OCI-LY7 (cell line): ENCODE results near the gene LRIG3. TPM values are rescaled to one million over a fixed set of nuclear protein-coding genes. Genes with fewer than 3 reads are reported as not detected.
"Not testable (repeated sequence)": the region's sequence is repeated elsewhere in the genome, so short reads cannot be mapped to it uniquely, and the experiment has no call there.

ENCODE experiments used
- BruUV-seq: library from RNA; stranded (reverse); fragments of 400-500 nt; replicated peaks from 2 replicates; lab custom pipeline; 2021; lab: Mats Ljungman, UMichigan
- CTCF ChIA-PET: fragments of 300-600 bp; sonication (Branson Sonifier 250); formaldehyde crosslinking; loops from one replicate; lab custom pipeline; 2022; ENCODE audit warnings: antibody characterized with exemption; ENCODE audit not compliant: unreplicated experiment; lab: Charles Lee
- POLR2A ChIA-PET: fragments of 300-600 bp; sonication (Branson Sonifier 250); formaldehyde crosslinking; loops from one replicate; lab custom pipeline; 2022; ENCODE audit warnings: antibody characterized with exemption; lab: Charles Lee
- DNase-seq: peaks from one replicate; pipeline ENCODE4 v3.0.0-alpha.2; 2015; ENCODE audit warnings: low spot score
- H2AFZ ChIP-seq: fragments of 200-600 bp; sonication (generic), shearing (Covaris generic); 2 replicates; pipeline ENCODE4 v1.6.1; 2014; ENCODE audit warnings: mild to moderate bottlenecking, antibody characterized with exemption, low read length, moderate library complexity
- H3K27ac ChIP-seq: fragments of 200-600 bp; sonication (generic); 2 replicates; pipeline ENCODE4 v1.5.1; 2014; ENCODE audit warnings: mixed run types, low read depth, mild to moderate bottlenecking, moderate library complexity, low read length, inconsistent platforms; ENCODE audit not compliant: poor library complexity, severe bottlenecking
- H3K36me3 ChIP-seq: fragments of 200-600 bp; sonication (generic); 2 replicates; pipeline ENCODE4 v1.6.1; 2014; ENCODE audit warnings: mild to moderate bottlenecking, antibody characterized with exemption, low read length, moderate library complexity, mixed read lengths; ENCODE audit not compliant: insufficient read depth
- H3K4me1 ChIP-seq: fragments of 200-600 bp; sonication (generic); 2 replicates; pipeline ENCODE4 v1.5.1; 2014; ENCODE audit warnings: mild to moderate bottlenecking, low read length; ENCODE audit not compliant: insufficient read depth, poor library complexity, severe bottlenecking
- H3K4me2 ChIP-seq: fragments of 200-600 bp; sonication (generic); 2 replicates; pipeline ENCODE4 v1.6.1; 2014; ENCODE audit warnings: mild to moderate bottlenecking, low read length
- H3K4me3 ChIP-seq: fragments of 200-600 bp; sonication (generic); 2 replicates; pipeline ENCODE4 v1.5.1; 2014; ENCODE audit warnings: mild to moderate bottlenecking, low read depth, low read length; ENCODE audit not compliant: poor library complexity, severe bottlenecking
- H3K79me2 ChIP-seq: fragments of 200-600 bp; sonication (generic); 2 replicates; pipeline ENCODE4 v1.6.1; 2016; ENCODE audit warnings: low read depth, mild to moderate bottlenecking, low read length, moderate library complexity, mixed read lengths; ENCODE audit not compliant: insufficient read depth
- H3K9me2 ChIP-seq: fragments of 200-600 bp; sonication (generic); 2 replicates; pipeline ENCODE4 v1.6.1; 2016; ENCODE audit warnings: mild to moderate bottlenecking, low read length, mixed read lengths; ENCODE audit not compliant: insufficient read depth
- H3K9me3 ChIP-seq: fragments of 200-600 bp; sonication (generic); 2 replicates; pipeline ENCODE4 v1.6.1; 2014; ENCODE audit warnings: mild to moderate bottlenecking, mixed run types, low read length, mixed read lengths
- H4K20me1 ChIP-seq: fragments of 200-600 bp; sonication (generic); 2 replicates; pipeline ENCODE4 v1.6.1; 2014; ENCODE audit warnings: mild to moderate bottlenecking, antibody characterized with exemption, low read length, moderate library complexity, mixed read lengths; ENCODE audit not compliant: insufficient read depth
- CTCF ChIP-seq: fragments of 200-600 bp; sonication (generic); conservative IDR thresholded peaks from 2 replicates; pipeline ENCODE4 v1.5.1; 2014; ENCODE audit warnings: mild to moderate bottlenecking, antibody characterized with exemption, low read length, moderate library complexity, mixed read lengths
- EZH2phosphoT487 ChIP-seq: fragments of 200-600 bp; sonication (generic); IDR thresholded peaks from 2 replicates; pipeline ENCODE4 v1.6.1; 2018; ENCODE audit warnings: low read depth, borderline replicate concordance, mild to moderate bottlenecking, mixed run types, antibody characterized with exemption, low read length, moderate library complexity, mixed read lengths
- intact Hi-C: fragments of 100-400 bp; cut with micrococcal nuclease; formaldehyde crosslinking; loops from one replicate; pipeline ENCODE4 v1.10.0; 2022; ENCODE audit not compliant: unreplicated experiment
- total RNA-seq, 2 experiments: library from RNA; depleted of rRNA in 1 of 2; stranded (reverse); fragments of >200 nt in 1 of 2; shearing (Covaris generic) in 1 of 2; gene quantifications; 2 replicates each; pipeline ENCODE4 v1.2.3, GENCODE V29; 2014 to 2022

The LRIG3 gene
- total RNA-seq, 2 experiments from 2014 or later = not detected

- ChIA-PET CTCF (no interaction called here), POLR2A (interaction anchor here (0.7 kb wide), 2 partner anchors 22 to 364 kb away, joined by 3 to 6 read pairs; no protein-coding TSS in a partner anchor)
- Histone ChIP-seq H2AFZ (no peak overlapping the region), H3K36me3 (no peaks in the 10 kb centered on the region), H3K4me3 (no peak overlapping the region), H3K27ac (no peak overlapping the region), H3K79me2 (no peaks in the 10 kb centered on the region), H3K4me1 (no peaks in the 10 kb centered on the region), H3K4me2 (no peak overlapping the region), H4K20me1 (no peaks in the 10 kb centered on the region), H3K9me2 (no peaks in the 10 kb centered on the region), H3K9me3 (no peaks in the 10 kb centered on the region)
- no peak for TF ChIP-seq CTCF
- TF ChIP-seq EZH2phosphoT487 = no peak
- intact Hi-C loops = no loop called here
- BruUV-seq = no TSS peak
- DNase-seq = no peak
These were observed 35.5 kb upstream of the LRIG3 start for GRCh38 chr12:58955849-58956248.

- CTCF ChIA-PET = no interaction called here
- no TSS peak for BruUV-seq
- no peak overlapping the region for H3K4me2 ChIP-seq
- intact Hi-C loops = no loop called here
- no peaks in the 10 kb centered on the region for H3K36me3 ChIP-seq
- no peaks in the 10 kb centered on the region for H3K79me2 ChIP-seq
- no peaks in the 10 kb centered on the region for H3K9me3 ChIP-seq
- no peak overlapping the region for H2AFZ ChIP-seq
- TF ChIP-seq CTCF (no peak), EZH2phosphoT487 (no peak)
- H3K27ac ChIP-seq = no peak overlapping the region
- no peaks in the 10 kb centered on the region for H3K4me1 ChIP-seq
- no peaks in the 10 kb centered on the region for H3K9me2 ChIP-seq
- POLR2A ChIA-PET = no interaction called here
- DNase-seq = no peak
- H4K20me1 ChIP-seq = no peaks in the 10 kb centered on the region
- no peak overlapping the region for H3K4me3 ChIP-seq
These were observed 33.7 kb upstream of the LRIG3 start for GRCh38 chr12:58954002-58954401.

GRCh38 chr12:58950739-58951100 lies 30.4 kb upstream of the LRIG3 start:
- ChIA-PET CTCF (no interaction called here), POLR2A (no interaction called here)
- H3K36me3 ChIP-seq = no peaks in the 10 kb centered on the region
- no peak overlapping the region for H3K27ac ChIP-seq
- no peak for DNase-seq
- intact Hi-C loops = no loop called here
- no peaks in the 10 kb centered on the region for H3K79me2 ChIP-seq
- H3K4me2 ChIP-seq = no peak overlapping the region
- TF ChIP-seq EZH2phosphoT487 (no peak), CTCF (no peak)
- no peaks in the 10 kb centered on the region for H4K20me1 ChIP-seq
- H2AFZ ChIP-seq = no peak overlapping the region
- no peaks in the 10 kb centered on the region for H3K9me2 ChIP-seq
- no peaks in the 10 kb centered on the region for H3K4me1 ChIP-seq
- no peak overlapping the region for H3K4me3 ChIP-seq
- no TSS peak for BruUV-seq
- no peaks in the 10 kb centered on the region for H3K9me3 ChIP-seq

- H4K20me1 ChIP-seq, H3K79me2 ChIP-seq, H3K4me3 ChIP-seq, CTCF ChIA-PET, H2AFZ ChIP-seq, POLR2A ChIA-PET, DNase-seq, H3K9me2 ChIP-seq, intact Hi-C loops, H3K27ac ChIP-seq, H3K4me1 ChIP-seq, BruUV-seq, H3K9me3 ChIP-seq, H3K4me2 ChIP-seq, H3K36me3 ChIP-seq: not testable (repeated sequence)
These were observed 29.8 kb upstream of the LRIG3 start for GRCh38 chr12:58949954-58950738.
